ENCODE results near the gene EQTN. TPM values are rescaled to one million over a fixed set of nuclear protein-coding genes. Genes with fewer than 3 reads are reported as not detected.

The EQTN gene
- total RNA-seq, 4 donors from 2014 or later, result 0.32 TPM; not detected in 3

- H3K27ac ChIP-seq (replicated peaks in 1 of 4), result no peak overlapping the region
- no peaks in the 10 kb centered on the region for H3K9me3 ChIP-seq
- TF ChIP-seq POLR2A (IDR thresholded peaks at IDR 0.05; ENCODE audit: low read depth) (no peak), EP300 (IDR thresholded peaks at IDR 0.05) (no peak), POLR2AphosphoS5 (IDR thresholded peaks at IDR 0.05) (no peak)
- TF ChIP-seq, protein P1, sequence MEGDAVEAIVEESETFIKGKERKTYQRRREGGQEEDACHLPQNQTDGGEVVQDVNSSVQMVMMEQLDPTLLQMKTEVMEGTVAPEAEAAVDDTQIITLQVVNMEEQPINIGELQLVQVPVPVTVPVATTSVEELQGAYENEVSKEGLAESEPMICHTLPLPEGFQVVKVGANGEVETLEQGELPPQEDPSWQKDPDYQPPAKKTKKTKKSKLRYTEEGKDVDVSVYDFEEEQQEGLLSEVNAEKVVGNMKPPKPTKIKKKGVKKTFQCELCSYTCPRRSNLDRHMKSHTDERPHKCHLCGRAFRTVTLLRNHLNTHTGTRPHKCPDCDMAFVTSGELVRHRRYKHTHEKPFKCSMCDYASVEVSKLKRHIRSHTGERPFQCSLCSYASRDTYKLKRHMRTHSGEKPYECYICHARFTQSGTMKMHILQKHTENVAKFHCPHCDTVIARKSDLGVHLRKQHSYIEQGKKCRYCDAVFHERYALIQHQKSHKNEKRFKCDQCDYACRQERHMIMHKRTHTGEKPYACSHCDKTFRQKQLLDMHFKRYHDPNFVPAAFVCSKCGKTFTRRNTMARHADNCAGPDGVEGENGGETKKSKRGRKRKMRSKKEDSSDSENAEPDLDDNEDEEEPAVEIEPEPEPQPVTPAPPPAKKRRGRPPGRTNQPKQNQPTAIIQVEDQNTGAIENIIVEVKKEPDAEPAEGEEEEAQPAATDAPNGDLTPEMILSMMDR (IDR thresholded peaks at IDR 0.05), result no peak
- H3K36me3 ChIP-seq, result peaks cover 0 to 9% (median 2%) of the 10 kb centered on the region in 4 donors
- H3K4me3 ChIP-seq, result no peak overlapping the region
- no peak for DNase-seq (ENCODE audit: extremely low spot score)
- intact Hi-C loops (cut with DNase I), result no loop called here
- H3K4me1 ChIP-seq, result peaks cover 7 to 9% (median 8%) of the 10 kb centered on the region in 4 donors
- WGBS, result 81% methylated on average over 9 of the region's 9 CpGs
- H3K27me3 ChIP-seq, result no peaks in the 10 kb centered on the region
Measured at GRCh38 chr9:27329291-27329690, 32.3 kb upstream of the EQTN start.

DNA sequence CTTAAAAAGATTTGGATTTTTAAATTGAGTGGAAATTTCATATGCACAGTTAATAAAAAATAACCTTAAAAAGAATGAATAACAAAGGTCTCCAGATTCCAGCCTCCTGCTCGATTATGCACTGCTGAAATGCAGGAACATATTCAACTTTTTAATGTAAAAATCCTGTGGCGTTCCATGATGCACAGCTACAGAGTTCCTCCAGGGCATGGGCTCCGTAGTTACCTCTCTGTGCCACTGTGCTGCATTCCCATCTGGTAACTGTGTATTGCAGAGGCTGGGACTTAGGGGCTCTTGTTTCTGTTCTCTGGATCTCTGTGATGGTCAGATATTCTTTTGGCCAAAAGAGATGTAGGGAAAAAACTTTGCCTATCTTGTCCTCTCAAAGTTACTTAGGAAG, 31.5 kb upstream of the EQTN start:
- Histone ChIP-seq H3K36me3 (peaks cover 0 to 9% (median 2%) of the 10 kb centered on the region in 4 donors), H3K27ac (replicated peaks in 1 of 4) (no peak overlapping the region), H3K27me3 (no peaks in the 10 kb centered on the region), H3K4me3 (no peak overlapping the region), H3K9me3 (no peaks in the 10 kb centered on the region), H3K4me1 (peaks cover 3 to 5% (median 3%) of the 10 kb centered on the region in 4 donors)
- intact Hi-C loops (cut with DNase I), result no loop called here
- TF ChIP-seq POLR2AphosphoS5 (IDR thresholded peaks at IDR 0.05) (no peak), EP300 (IDR thresholded peaks at IDR 0.05) (no peak), POLR2A (IDR thresholded peaks at IDR 0.05; ENCODE audit: low read depth) (no peak)
- TF ChIP-seq, protein P1 (IDR thresholded peaks at IDR 0.05), result no peak
- WGBS, result 84% methylated on average over 3 of the region's 3 CpGs
- no peak for DNase-seq (ENCODE audit: extremely low spot score)

DNA sequence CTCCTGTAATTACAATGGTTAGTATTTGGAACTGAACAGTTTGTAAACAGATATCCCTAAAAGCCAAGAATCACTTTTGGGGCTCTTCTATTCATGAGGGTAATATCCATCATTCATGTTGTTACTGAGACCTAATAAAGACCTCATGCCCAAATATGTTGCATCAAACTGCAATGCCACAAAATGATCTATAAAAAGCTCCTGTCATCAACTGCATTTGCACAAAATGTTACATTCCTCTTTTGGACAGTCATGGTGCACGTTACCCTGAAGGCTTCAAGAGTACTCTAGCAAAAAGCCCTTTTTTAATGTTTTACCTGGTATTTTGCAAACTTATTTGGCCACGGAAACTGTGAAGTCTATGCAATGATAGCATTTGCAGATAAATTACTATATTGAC, 14.2 kb upstream of the EQTN start:
- H3K27ac ChIP-seq (replicated peaks in 1 of 4), result no peak overlapping the region
- 82% methylated on average over 2 of the region's 2 CpGs for WGBS
- intact Hi-C loops (cut with DNase I), result no loop called here
- TF ChIP-seq EP300 (IDR thresholded peaks at IDR 0.05) (no peak), POLR2A (IDR thresholded peaks at IDR 0.05; ENCODE audit: low read depth) (no peak), POLR2AphosphoS5 (IDR thresholded peaks at IDR 0.05) (no peak)
- TF ChIP-seq, protein P1 (IDR thresholded peaks at IDR 0.05), result no peak
- H3K9me3 ChIP-seq, result no peaks in the 10 kb centered on the region
- H3K4me1 ChIP-seq, result peaks cover 0 to 4% (median 0%) of the 10 kb centered on the region in 4 donors
- no peaks in the 10 kb centered on the region for H3K36me3 ChIP-seq
- H3K27me3 ChIP-seq, result no peaks in the 10 kb centered on the region
- H3K4me3 ChIP-seq, result no peak overlapping the region
- DNase-seq (ENCODE audit: extremely low spot score), result no peak

DNA sequence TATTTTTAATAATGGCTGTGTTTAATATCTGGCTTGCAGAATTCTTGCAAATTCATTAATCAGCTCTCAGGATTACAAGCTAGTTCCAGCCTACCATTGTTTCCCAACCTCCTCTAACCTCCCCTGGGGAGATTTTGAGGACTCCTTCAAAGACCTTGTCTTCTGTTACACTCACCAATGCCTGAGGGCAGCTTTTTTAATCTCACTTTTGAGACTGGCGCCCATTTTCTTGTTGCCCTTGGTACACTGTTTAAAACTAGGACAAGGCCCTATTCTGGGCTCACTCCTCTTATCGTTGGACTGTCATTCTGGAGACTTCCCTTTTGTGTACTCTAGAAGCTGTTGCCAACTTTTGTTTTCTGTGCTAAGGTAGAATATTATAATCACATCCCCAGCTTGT, 13.6 kb upstream of the EQTN start:
- DNase-seq (ENCODE audit: extremely low spot score), result no peak
- Histone ChIP-seq H3K9me3 (no peaks in the 10 kb centered on the region), H3K27ac (replicated peaks in 1 of 4) (no peak overlapping the region), H3K36me3 (no peaks in the 10 kb centered on the region), H3K27me3 (no peaks in the 10 kb centered on the region), H3K4me3 (no peak overlapping the region), H3K4me1 (peaks cover 0 to 4% (median 0%) of the 10 kb centered on the region in 4 donors)
- WGBS, result 59% methylated on average over 2 of the region's 2 CpGs
- intact Hi-C loops (cut with DNase I), result no loop called here
- TF ChIP-seq EP300 (IDR thresholded peaks at IDR 0.05) (no peak), POLR2AphosphoS5 (IDR thresholded peaks at IDR 0.05) (no peak), POLR2A (IDR thresholded peaks at IDR 0.05; ENCODE audit: low read depth) (no peak)
- TF ChIP-seq, protein P1 (IDR thresholded peaks at IDR 0.05), result no peak

Measured in esophagus muscularis mucosa (tissue), 4 donors.